Retinal pigment epithelial cell (primary cell): Measurements from ENCODE around the gene CCDC142.
A peak's percentile ranks its signal among the peaks of the same experiment; 100 is the strongest.

Experiments used
- DNase-seq: peaks from one replicate; pipeline ENCODE4 v3.0.0-alpha.2; 2010; ENCODE audit warnings: low read depth
- H3K4me3 ChIP-seq: 2 replicates; pipeline ENCODE4 v1.5.1; 2011; ENCODE audit warnings: mild to moderate bottlenecking, low read length, control low read depth, moderate library complexity
- CTCF ChIP-seq: conservative IDR thresholded peaks from 2 replicates; pipeline ENCODE4 v1.5.1; 2011; ENCODE audit warnings: low read depth, low read length, control low read depth, inconsistent platforms

CCDC142 gene

GRCh38 chr2:74440378-74441169, 42.2 kb downstream of the CCDC142 start:
- H3K4me3 ChIP-seq, result peak overlapping the region; percentile 65
- DNase-seq, result peak; percentile 52
- TF ChIP-seq CTCF, result peak; percentile 22

GRCh38 chr2:74439803-74440377, 42.9 kb downstream of the CCDC142 start:
- DNase-seq, result no peak
- TF ChIP-seq CTCF, result no peak
- peak overlapping the region; percentile 65 for H3K4me3 ChIP-seq

DNA sequence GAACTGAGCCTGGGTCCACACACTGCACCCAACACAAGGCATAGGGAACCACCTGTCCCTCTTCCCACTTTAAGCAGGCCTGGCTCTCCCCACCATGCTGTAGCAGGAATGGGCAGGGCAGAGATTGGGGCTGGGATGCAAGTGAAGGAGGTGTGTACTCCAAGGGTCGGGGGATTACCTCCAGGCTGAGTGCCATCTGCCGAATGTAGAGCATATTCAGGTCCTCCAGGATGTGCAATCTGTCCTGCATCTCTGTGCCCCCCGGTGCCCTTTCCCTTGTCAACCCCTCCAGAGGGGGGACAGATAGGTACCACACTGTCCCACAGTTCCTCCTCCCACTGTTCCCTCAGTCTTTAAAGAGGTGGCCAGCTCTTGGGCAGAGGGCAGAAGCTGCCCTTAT, 43.4 kb downstream of the CCDC142 start:
- peak overlapping the region; percentile 65 for H3K4me3 ChIP-seq
- no peak for TF ChIP-seq CTCF
- DNase-seq, result no peak

DNA sequence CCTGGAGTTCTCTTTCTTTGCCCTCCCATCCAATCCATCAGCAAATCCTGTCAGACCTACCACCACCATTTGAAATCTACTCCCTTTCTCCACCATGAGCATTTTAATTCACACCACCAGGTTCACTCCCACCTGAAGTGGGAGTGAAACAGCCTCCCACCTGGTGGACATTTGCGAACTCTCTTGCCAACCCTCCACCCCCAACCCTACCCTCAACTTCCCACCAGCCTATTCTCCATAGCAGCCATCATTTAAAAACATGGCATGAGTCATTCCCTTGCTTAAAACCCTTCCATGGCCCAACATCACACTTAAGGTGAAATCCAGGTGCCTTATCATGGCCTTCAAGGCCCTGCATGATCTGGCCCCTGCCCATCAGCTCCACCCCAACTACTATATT, 44.5 kb downstream of the CCDC142 start:
- DNase-seq, result no peak
- no peak for TF ChIP-seq CTCF
- no peak overlapping the region for H3K4me3 ChIP-seq

- DNase-seq, result no peak
- H3K4me3 ChIP-seq, result no peak overlapping the region
- TF ChIP-seq CTCF, result no peak
These were observed 45.7 kb downstream of the CCDC142 start for GRCh38 chr2:74436848-74437695.

DNA sequence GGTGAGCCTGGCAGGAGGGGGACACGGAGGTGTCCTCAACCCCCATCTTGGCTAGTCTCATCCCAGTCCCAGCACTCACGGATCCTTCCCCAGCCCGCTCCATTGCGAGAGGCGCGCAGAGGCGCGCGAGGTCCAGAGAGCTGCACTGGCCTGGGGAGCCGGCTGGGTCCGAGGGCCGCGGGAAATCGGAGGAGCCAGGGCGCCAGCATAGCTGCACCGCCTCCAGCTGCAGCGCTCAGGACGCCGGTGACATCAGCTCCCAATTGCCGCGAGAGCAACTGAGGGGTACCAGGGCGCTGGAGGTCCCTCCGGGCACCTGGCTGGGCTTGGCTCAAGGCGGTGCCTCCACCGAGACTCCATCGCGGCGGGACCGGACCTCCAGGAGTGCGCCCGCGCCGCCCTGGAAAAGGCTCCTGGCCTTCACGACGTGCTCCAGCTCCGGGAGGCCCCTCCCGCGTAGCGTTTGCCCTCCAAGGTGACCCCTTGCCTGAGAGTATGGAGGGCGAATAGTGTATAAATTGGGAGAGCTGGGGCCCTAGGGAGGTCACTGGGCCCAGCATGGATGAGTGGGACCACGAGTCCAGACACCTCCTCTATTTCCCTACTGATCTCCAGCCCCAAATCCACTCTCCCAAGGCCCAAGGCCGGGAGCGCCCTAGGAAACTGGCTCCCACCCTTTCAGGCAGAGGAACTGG, 46.5 kb downstream of the CCDC142 start:
- TF ChIP-seq CTCF, result no peak
- DNase-seq, result no peak
- H3K4me3 ChIP-seq, result no peak overlapping the region
